Lung (tissue), 16 donors: ENCODE data around the gene NUTM1. TPM values are rescaled to one million over a fixed set of nuclear protein-coding genes. Genes with fewer than 3 reads are reported as not detected.

Experiments used
- ATAC-seq: fragments of 200-7000 bp; cut with Tn5 transposase; one replicate; pipeline ENCODE4 v1.9.1; 2020; ENCODE audit warnings: moderate number of reproducible peaks; ENCODE audit not compliant: insufficient read depth, low FRiP score
- DNase-seq, 3 donors: peaks; one replicate each; pipeline ENCODE4 v3.0.0-alpha.2; 2013 to 2017
- H3K27ac ChIP-seq, 2 donors: one replicate each; pipeline ENCODE4 v1.5.1; 2013; ENCODE audit warnings: mild to moderate bottlenecking in 2 of 2, moderate library complexity in 2 of 2, control low read depth in 1 of 2, inconsistent platforms in 1 of 2, low read depth in 1 of 2, low read length in 1 of 2
- H3K27me3 ChIP-seq, 3 donors: one replicate each; pipeline ENCODE4 v1.5.1; 2013; ENCODE audit warnings: low read length in 2 of 3; ENCODE audit not compliant: control insufficient read depth in 3 of 3, insufficient read depth in 3 of 3
- H3K36me3 ChIP-seq, 4 donors: one replicate each; pipeline ENCODE4 v1.5.1; 2013; ENCODE audit warnings: low read length in 4 of 4, mild to moderate bottlenecking in 1 of 4, moderate library complexity in 1 of 4; ENCODE audit not compliant: control insufficient read depth in 4 of 4, insufficient read depth in 4 of 4
- H3K4me1 ChIP-seq, 5 donors: one replicate each; pipeline ENCODE4 v1.5.1; 2013; ENCODE audit warnings: low read length in 5 of 5, mild to moderate bottlenecking in 2 of 5, moderate library complexity in 1 of 5; ENCODE audit not compliant: control insufficient read depth in 5 of 5, insufficient read depth in 5 of 5
- H3K4me3 ChIP-seq: one replicate; pipeline ENCODE4 v1.5.1; 2013; ENCODE audit warnings: mild to moderate bottlenecking, control low read depth, moderate library complexity
- H3K9ac ChIP-seq, 2 donors: one replicate each; pipeline ENCODE4 v1.5.1; 2013; ENCODE audit warnings: low read length in 2 of 2, control low read depth in 1 of 2; ENCODE audit not compliant: insufficient read depth in 1 of 2
- H3K9me3 ChIP-seq, 4 donors: one replicate each; pipeline ENCODE4 v1.5.1; 2013; ENCODE audit warnings: low read length in 3 of 4, mild to moderate bottlenecking in 1 of 4, moderate library complexity in 1 of 4; ENCODE audit not compliant: control insufficient read depth in 4 of 4, insufficient read depth in 3 of 4
- CTCF ChIP-seq: IDR thresholded peaks from 2 replicates; pipeline ENCODE4 v1.5.1; 2012; ENCODE audit warnings: mild to moderate bottlenecking; ENCODE audit errors: control extremely low read depth, extremely low read depth
- whole genome bisulfite sequencing, 2 donors: extraction: QIAGEN DNeasy Blood & Tissue Kit; methylation state at CpG; one replicate each; pipeline ENCODE4 v1.1.7; 2013; 5-methylcytosine and 5-hydroxymethylcytosine counted together
- long read RNA-seq, 5 donors: transcript quantifications; one replicate each; lab custom pipeline, GENCODE V29; 2026
- polyA plus RNA-seq, 2 donors: library from polyadenylated mRNA; stranded (reverse); fragments of 200-250 nt; gene quantifications; one replicate each; pipeline ENCODE4 v1.2.1, GENCODE V29; 2013
- total RNA-seq, 2 donors: library from RNA; depleted of rRNA in 1 of 2; stranded (reverse); fragments of >200 nt in 1 of 2; gene quantifications; one replicate each; pipeline ENCODE4 v1.2.1, GENCODE V29; 2014 to 2021
- donor health status: control.
- donor health status: control.
- donor health status: Bipolar disorder and iron deficiency.
- donor health status: healthy.
- donor health status: DM: yes; HTN: yes; CAD: no.

Gene NUTM1, protein sequence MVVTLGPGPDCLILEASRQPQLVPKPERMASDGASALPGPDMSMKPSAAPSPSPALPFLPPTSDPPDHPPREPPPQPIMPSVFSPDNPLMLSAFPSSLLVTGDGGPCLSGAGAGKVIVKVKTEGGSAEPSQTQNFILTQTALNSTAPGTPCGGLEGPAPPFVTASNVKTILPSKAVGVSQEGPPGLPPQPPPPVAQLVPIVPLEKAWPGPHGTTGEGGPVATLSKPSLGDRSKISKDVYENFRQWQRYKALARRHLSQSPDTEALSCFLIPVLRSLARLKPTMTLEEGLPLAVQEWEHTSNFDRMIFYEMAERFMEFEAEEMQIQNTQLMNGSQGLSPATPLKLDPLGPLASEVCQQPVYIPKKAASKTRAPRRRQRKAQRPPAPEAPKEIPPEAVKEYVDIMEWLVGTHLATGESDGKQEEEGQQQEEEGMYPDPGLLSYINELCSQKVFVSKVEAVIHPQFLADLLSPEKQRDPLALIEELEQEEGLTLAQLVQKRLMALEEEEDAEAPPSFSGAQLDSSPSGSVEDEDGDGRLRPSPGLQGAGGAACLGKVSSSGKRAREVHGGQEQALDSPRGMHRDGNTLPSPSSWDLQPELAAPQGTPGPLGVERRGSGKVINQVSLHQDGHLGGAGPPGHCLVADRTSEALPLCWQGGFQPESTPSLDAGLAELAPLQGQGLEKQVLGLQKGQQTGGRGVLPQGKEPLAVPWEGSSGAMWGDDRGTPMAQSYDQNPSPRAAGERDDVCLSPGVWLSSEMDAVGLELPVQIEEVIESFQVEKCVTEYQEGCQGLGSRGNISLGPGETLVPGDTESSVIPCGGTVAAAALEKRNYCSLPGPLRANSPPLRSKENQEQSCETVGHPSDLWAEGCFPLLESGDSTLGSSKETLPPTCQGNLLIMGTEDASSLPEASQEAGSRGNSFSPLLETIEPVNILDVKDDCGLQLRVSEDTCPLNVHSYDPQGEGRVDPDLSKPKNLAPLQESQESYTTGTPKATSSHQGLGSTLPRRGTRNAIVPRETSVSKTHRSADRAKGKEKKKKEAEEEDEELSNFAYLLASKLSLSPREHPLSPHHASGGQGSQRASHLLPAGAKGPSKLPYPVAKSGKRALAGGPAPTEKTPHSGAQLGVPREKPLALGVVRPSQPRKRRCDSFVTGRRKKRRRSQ
- total RNA-seq (not detected), polyA plus RNA-seq (under 1 TPM in 1 of 2 donors, not detected in 1; 0.02 TPM)
- long read RNA-seq, donor 1 = 0 reads
- long read RNA-seq, donor 2 = 0 reads
- long read RNA-seq, donor 3 = 0 reads
- long read RNA-seq, donor 4 = 0 reads
- long read RNA-seq, donor 5 = 0 reads

DNA sequence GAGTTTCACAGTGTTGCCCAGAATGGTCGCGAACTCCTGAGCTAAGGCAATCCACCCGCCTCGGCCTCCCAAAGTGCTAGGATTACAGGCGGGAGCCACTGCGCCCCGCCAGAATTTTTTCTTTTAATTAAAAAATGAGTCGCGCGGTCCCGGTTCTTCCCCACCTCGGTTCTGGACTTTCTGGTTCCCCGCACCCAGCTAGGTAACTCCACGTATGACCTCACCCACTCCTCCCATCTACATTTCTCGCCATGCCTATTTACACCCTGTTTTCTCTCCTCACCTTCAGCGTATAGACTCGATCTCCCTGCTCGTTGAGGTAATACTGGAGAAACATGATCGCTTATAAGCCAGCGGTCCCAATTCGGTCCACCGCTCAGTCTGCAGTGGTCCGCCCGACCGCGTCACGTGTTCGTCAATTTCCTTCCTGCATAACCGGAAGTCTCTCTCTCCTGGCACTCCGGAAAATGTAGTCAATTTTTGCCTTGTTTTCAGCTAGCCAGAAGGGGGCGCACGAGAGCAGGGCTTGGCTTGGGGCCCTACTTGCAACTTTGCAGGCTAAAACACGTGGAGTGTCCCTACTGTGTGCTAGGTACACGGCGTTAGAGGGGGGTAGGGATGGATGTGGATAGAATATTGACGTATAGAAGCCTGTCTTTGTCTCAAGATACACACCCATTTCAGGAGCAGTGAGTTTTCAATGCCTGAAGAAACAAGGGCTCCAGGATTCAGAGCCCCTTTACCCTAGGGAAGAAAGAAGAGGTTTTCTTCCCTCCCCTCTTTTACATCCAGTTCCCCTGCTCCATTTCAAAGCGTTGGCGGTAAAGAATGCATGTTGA is at the start of gene NUTM1, which contains the start of gene NOP10:
Gene NUTM1, plus strand, starts transcription at position 579 of the 839 bp plus-strand sequence. CDS start 382 bp downstream, outside the sequence.
Gene NOP10, minus strand, starts transcription at position 400 of the 839 bp plus-strand sequence. Its CDS starts 63 bp downstream, at position 337.
- no peaks in the 10 kb centered on the region for H3K27me3 ChIP-seq
- 2% methylated on average over 38 of the region's 38 CpGs for WGBS, 2 donors
- H3K27ac ChIP-seq = peak within 1 kb of the TSS; percentile 91 to 92
- TF ChIP-seq CTCF = peak; percentile 91
- H3K4me1 ChIP-seq = peaks cover 0 to 6% (median 0%) of the 10 kb centered on the region in 5 donors
- H3K4me3 ChIP-seq = peak within 1 kb of the TSS; percentile 64
- peak within 1 kb of the TSS; percentile 65 to 90 for H3K9ac ChIP-seq
- ATAC-seq = peak; percentile 99
- DNase-seq = peak; percentile 94 to 96 (median 94)
- H3K9me3 ChIP-seq = no peaks in the 10 kb centered on the region
- H3K36me3 ChIP-seq = peaks cover 0 to 15% (median 3%) of the 10 kb centered on the region in 4 donors

GRCh38 chr15:34297059-34297458 is 46.1 kb upstream of the NUTM1 start:
- 20 to 23% methylated on average over 1 of the region's 1 CpG for WGBS, 2 donors
- peak overlapping the region in 1 of 2 donors; percentile 45 for H3K27ac ChIP-seq
- no peak for TF ChIP-seq CTCF
- peaks cover 0 to 3% (median 1%) of the 10 kb centered on the region in 4 donors for H3K36me3 ChIP-seq
- H3K27me3 ChIP-seq = no peaks in the 10 kb centered on the region
- DNase-seq (no peak), ATAC-seq (no peak)
- no peak overlapping the region for H3K9ac ChIP-seq
- H3K4me1 ChIP-seq = peaks cover 0 to 10% (median 0%) of the 10 kb centered on the region in 5 donors
- no peak overlapping the region for H3K4me3 ChIP-seq
- H3K9me3 ChIP-seq = no peaks in the 10 kb centered on the region

- DNase-seq (no peak), ATAC-seq (no peak)
- Histone ChIP-seq H3K27me3 (no peaks in the 10 kb centered on the region), H3K4me1 (peaks cover 0 to 12% (median 0%) of the 10 kb centered on the region in 5 donors), H3K4me3 (no peak overlapping the region), H3K36me3 (no peaks in the 10 kb centered on the region), H3K9me3 (no peaks in the 10 kb centered on the region), H3K9ac (no peak overlapping the region), H3K27ac (no peak overlapping the region)
- 88 to 95% methylated on average over 3 of the region's 3 CpGs for WGBS, 2 donors
- TF ChIP-seq CTCF = no peak
Observed at GRCh38 chr15:34301058-34301457, 42.1 kb upstream of the NUTM1 start.
